ENCODE measurements around the gene IL31.

The IL31 gene

DNA sequence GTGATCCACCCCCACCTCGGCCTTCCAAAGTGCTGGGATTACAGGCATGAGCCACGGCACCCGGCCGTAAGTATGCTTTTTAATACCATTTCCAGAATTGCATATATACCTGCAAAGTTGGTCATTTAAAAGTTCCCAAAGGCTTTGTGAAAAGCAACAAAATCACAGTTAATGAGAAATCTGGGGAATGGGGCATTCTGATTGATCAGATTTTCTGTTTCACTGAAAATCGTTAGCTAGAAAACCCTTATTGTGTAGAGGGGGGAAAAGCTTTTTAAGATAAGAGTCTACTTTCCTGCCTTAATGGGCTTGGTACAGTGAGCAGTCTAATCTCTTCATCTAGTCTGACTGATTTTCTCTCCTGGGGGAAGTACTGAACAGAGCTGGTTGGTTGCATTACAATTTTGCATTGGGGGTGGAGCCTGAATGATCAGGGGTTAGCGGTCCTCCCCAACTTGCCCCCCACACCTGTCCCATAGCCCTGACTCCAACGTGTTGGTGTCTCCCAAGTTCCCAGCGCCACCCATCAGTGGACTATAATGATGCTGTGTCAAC, 23.8 kb downstream of the IL31 start:
- DNase-seq: no peak

DNA sequence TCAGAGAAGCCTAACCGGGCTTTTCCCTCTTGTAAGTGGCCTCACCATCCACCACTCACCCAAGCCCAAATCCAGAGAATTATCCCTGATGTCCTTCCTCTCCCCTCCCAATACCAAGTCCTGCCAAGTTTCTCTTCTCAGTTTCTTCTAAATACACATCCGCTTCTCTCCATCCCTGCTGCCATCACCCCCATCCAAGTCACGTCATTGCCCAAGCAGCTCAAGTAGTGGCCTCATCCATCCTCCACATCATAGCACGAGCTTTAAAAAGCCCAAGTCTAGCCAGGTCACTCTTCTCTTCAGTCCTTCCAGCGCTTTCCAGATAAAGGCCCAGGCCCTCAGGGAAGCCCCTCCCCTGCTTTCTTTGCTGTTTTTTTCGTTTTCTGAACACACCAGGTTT, 25.4 kb downstream of the IL31 start:
- no peak for DNase-seq

DNA sequence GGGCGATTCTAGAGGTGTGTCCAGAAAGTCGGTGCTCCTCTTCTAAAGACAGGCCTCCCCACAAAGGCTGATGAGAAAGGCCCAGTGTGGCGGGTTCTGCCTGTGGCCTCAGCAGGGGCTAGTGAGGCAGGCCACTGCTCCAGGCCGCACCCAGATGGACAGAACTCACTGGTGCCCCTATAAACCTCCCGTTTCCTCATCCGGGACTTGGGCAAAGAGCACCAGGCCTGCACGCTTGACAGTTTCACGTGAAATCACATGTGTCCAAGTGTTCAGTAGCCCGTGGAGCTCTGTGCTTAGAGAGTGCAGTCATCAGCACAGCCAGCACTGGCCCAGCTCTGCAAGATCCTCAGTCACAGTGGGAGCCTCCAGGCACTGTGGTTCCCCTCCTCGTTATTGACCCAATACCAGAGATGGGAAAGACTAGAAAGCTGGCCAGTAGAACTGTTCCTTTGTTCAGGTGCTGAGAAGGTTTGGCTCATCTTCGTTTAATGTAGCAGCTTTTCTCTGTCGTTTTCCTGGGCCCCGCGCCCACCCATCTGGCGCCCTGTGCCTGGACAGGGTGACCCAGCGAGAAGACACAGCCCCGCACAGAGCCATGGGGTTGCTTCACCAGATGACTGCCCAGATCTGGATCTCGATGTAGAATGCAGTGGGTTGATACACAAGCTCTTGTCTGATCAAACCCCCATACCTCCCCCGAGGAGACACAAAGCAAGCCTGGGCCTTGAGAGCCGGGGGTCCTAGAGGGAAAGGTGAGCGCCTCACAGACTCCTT, 26.3 kb downstream of the IL31 start:
- no peak for DNase-seq

DNA sequence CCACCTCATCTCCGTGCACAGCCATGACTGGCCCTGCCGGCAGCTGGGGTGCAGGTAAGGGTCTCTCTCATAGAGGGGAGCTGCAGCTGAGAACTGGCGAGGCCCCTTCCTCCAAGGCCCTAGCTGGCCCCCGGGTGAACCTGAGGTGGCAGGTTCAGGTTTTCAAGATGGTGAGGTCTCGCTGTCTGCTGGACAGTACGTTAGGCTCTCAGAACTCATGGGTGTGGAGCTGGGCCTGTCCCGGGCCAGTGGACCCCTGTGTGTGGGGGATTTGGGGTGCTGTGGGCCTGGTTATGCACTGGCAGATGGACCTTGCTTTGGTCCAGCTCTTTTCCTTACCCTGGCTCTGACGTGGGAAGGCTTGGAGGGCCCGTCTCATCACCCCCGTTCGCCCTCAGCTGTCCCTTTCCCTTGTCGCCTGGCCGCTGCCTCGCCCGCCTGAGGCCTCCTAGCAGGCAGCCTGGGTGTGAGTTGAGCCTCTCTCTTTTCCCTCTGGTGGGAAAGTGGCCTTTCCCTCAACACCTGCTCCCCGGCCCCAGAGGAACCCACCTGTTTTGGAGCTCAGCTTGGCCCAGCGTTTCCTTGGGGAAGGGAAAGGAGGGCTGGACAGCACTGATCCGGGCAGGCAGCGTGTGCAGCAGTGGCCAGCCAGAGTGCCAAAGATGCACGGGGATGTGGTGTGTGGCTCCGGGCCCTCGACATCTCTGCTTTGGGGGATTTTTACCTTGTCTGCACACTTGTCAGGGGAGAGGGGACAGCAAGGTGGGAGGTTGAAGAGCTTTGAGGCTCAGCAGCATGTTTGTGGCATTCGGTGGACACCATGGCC, 28.3 kb downstream of the IL31 start:
- no peak for DNase-seq

DNA sequence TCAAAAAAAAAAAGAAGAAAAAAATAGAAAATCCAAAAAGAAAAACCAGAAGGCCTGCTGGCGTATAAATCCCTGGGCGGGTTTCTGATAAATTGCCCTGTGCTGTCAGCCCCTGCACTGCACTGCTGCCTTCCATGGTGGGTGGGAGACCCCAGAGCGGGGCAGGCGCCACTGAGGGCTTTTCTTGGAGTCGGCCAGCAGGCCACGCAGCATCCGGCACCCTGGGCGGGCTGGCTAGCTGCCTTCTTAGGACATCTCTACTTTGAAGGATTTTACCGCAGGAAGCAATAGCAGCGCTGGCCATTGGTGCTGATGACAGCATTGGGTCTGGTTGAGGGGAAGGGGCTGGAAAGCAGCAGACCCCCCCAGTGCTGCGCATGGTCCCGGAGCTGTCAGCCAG, 29.1 kb downstream of the IL31 start:
- DNase-seq: no peak

DNA sequence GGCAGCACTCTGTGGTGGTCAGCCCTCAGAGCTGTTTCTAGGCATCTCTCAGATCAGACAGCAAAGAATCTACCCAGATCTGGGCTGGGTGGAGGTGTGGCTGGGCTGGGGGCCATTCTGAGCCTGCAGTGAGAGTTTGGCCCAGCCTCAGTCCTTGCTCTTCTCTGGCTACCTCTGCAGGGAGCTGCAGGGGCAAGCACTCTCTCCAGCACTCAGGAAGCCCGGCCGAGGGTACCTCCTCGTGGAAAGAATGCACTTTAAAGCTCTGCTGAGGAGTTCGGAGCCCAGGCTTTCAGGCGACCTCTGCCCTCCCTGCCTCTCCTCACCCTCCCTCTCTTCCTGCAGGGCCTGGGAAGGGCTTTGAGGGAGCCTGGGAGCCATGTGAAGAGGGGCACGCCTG, 31.2 kb downstream of the IL31 start:
- DNase-seq: no peak

DNA sequence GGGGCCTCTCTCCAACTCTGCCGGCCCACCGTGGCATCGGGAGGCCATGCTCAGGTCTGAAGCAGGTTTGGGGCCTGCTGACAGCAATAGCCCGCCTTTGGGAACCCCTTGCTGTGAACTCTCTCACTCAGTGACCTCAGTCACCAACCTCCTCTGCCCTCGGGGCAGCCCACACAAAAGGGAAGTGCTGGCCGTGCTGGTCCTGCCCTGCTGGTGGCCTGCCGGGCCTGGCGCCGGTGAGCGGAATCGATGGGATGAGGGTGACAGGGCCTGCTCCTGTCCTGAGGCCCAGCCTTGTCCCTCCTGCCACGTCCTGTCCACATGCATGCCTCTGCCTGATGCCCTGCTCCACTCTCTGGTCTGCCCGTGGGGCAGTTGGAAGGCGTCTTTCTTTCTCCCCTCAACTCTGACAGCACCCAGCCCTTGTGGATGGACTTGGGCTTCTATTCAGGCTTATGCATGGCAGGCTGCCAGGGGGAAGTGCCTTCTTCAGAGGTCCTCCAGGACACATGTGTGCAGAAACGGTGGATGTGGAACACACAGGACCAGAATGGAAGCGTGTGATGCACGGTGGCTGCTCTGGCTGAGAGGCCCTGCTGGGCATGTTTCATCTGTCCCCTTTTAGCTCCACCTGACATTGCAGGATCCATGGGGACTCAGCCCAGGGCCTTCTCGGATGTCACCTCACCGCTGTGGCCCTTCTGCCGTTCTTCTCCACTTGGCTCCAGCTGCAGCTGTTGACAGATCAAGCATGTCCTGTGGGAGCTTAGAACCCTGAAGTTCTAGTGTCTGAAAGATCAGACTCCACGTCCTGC, 31.9 kb downstream of the IL31 start:
- DNase-seq: no peak

DNA sequence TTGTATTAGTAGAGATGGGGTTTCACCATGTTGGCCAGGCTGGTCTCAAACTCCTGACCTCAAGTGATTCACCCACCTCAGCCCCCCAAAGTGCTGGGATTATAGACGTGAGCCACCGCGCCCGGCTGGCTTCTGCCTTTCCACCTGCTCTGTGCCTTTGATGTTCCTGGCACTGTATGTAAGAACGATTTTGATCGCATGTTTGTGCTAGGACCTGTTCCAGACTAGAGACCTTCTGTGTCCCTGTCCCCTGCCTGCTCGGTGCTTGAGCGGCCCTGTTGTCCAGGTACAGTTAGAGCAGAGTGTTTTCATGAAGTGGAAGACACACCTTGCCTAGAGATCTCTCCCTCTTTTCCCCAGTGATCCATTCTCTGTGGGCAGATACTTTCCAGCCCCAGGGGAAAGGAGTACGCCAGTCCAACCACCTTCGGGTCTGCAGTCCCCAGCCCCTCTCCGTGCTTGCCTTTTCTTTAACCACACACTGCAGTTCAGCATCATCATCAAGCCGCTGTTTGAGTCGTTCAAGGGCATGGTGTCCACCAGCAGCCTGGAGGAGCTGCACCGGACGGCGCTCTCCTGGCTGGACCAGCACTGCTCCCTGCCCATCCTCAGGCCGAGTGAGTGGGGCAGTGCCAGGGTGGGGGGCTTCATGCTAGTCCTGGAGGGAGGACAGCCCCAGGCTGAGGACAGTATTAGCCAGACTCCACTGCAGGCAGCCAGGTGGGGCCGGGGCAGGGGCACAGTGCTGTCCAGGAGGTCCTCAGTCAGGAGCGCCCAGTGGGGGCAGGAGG, 33.4 kb downstream of the IL31 start:
- DNase-seq: no peak

DNA sequence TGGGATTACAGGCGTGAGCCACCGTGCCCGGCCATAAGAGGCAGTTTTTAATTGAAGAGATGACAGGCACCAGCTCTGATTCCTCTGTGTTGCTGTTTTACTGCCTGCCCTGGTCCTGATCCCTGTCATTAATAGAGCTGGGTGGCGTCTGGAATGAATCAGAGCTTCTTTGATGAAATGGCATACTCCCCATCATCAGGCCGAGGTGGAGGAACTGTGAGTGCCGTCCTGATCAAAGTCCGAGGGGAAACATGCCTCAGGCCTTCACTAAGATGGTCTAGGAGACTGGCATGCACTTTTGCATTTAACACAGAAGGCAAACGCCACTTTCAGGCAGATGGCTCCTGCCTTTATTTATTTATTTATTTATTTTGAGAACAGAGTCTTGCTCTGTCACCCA, 34.1 kb downstream of the IL31 start:
- DNase-seq: no peak

DNA sequence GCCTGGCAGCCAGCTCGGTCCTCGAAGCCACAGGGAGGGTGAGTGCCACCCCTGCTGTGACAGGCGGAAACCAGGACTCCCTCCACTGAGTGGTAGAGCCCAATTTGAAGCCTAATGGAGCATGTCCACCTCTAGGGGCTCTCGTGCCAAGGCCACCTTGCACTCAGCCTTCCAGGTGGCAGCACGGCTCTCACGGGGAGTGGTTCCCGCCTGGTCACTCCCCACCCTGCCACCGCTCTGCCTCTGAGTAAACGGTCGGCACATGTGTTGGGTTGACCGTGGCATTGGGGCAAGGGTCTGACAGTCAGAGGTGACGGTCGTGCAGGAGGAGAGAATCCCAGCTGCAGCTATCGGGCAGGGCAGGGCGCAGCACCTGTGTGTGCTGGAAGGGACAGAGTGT, 34.8 kb downstream of the IL31 start:
- DNase-seq: no peak

DNA sequence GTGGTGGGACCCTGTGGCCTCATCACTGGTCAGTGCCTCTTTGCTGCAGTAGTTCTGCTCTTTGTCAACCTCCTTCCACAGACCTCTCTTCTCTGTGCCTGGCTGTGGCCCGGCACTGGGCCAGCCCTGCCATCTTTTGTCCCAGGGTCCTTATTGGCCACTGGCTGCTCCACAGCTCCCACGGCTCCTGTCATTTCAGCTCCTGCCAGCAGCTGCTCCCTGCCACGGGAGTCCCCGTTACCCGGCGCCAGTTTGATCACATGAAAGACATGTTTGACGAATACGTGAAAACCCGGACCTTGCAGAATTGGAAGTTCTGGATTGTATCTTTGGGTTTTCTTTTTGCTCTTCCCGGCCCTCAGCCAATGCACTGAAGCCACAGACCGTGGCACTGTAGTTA, 35.4 kb downstream of the IL31 start:
- no peak for DNase-seq

DNA sequence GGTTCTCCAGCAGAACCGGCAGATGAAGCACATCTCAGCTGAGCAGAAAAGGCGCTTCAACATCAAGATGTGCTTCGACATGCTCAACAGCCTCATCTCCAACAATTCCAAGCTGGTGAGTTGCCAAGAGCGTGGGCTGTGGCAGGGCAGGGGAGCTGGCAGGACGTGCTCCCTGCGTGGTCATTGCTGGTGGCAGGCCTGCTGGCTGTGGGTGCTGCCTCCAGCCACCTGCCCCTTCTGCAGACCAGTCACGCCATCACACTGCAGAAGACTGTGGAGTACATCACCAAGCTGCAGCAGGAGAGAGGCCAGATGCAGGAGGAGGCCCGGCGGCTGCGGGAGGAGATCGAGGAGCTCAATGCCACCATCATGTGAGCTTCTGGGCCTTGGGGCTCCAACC, 35.8 kb downstream of the IL31 start:
- DNase-seq: no peak

DNA sequence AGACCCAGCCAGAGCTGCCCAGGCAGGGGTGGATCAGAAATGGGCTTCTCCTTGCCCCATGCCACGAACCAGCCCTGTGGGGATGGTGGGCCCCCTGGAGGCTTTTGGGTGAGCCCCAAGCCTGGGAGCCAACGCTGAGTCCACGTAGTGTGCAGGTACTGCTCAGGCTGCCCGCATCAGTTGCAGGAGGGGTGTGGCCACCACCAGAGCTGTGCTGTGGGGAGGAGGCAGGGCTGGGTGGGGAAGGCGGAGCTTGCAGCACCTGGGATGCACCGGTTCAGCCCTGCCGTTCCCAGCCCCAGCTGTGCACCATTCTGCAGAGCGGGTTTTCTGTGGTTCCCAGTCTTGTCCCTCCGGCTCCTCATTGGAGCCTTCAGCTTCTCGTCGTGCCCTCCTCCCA, 36.3 kb downstream of the IL31 start:
- no peak for DNase-seq

DNA sequence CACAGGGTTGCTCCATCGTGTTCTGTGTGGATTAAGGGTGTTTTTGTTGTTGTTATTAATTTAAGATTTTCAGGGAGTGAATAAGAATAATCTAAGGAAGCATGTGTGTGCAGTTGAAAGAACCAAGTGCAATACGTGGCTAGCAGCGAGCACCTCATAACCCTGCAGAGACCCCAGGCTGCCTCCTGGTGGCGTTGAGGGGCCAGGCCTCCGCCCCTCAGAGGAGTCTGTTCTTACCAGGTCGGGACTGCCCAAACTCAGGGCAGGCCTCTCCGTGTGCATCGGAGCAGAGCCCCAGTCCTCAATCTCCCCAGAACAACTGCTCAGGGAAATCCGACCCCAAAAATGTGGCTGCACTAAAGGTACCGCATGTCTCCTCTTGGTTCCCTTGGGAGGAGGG, 36.8 kb downstream of the IL31 start:
- no peak for DNase-seq

DNA sequence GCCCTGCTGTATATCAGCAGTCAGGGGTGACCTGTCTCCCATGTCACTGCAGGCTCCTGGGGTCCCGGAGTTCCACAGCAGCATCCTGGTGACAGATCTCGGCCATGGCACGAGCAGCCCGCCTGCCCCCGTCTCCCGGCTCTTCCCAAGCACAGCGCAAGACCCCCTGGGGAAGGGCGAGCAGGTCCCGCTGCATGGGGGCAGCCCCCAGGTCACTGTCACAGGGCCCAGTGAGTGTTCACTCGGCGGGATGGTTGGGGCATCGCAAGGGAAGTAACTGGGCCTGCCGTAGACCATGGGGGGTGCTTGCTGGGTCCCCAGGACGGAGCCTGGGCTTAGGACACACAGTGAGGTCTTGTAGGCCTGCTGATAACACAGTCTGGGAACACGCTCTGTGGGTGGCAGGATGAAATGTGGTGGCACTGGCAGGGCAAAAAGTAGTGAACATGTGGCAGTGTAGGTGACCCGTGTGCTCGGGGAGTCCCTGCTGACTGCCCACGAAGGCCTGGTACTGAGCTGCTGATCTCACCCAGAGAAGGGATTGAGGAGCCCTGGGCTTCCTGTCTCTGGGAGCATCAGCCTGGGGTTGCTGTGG, 38.5 kb downstream of the IL31 start:
- no peak for DNase-seq

DNA sequence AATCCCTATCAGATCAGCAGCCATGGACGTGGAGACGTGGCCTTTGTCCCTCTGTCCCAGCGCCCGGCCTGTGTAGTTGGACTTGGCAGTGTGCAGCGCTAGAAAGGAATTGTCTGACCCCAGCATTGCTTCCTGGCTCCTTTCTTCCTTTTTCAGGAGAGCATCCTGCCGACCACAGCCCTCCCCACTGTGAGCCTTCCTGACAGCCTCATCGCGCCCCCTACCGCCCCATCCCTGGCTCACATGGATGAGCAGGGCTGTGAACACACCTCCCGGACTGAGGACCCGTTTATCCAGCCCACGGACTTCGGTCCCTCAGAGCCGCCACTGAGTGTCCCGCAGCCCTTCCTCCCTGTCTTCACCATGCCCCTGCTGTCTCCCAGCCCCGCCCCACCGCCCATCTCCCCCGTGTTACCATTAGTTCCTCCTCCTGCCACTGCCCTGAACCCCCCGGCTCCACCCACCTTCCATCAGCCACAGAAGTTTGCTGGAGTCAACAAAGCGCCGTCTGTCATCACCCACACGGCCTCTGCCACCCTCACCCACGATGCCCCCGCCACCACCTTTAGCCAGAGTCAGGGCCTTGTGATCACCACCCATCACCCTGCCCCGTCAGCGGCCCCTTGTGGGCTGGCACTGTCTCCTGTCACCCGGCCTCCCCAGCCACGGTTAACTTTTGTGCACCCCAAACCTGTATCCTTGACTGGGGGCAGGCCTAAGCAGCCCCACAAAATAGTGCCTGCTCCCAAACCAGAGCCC, 40.6 kb downstream of the IL31 start:
- no peak for DNase-seq

DNA sequence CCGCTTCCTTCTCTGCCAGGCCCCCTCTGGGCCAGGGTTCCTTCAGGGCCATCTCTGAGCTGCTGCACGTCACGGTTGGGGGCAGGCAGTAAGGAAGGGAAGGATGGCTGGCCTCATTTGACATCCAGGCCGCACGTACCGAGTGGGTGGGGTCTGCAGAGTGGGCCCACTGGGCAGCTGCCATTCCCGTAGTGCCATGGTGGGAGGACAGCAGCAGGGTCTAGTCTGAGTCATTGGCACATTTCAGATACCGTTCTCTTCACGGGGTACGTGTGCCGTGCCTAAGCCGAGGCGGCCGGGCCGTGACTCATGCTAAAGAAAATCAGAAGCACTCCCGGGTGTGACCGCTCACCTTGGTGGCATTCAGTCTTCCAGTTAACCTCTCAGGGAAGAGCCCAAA, 43.9 kb downstream of the IL31 start:
- no peak for DNase-seq

DNA sequence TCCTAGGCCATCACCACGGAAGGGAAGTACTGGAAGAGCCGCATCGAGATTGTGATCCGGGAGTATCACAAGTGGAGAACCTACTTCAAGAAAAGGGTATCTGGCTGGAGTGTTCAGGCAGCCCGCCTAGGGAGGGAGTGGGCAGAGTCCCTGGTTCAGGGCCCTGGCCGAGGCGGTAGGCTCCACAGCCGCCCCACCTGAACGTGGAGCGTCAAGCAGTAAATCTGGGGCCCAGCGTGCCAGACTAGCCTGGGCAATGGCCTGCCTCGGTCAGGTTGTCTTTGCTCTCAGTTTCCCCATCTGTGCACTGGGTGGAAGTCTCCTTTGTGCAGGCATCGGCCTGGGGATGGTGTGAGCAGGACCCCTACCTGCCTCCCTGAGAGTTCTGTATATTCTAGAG, 44.9 kb downstream of the IL31 start:
- no peak for DNase-seq

DNA sequence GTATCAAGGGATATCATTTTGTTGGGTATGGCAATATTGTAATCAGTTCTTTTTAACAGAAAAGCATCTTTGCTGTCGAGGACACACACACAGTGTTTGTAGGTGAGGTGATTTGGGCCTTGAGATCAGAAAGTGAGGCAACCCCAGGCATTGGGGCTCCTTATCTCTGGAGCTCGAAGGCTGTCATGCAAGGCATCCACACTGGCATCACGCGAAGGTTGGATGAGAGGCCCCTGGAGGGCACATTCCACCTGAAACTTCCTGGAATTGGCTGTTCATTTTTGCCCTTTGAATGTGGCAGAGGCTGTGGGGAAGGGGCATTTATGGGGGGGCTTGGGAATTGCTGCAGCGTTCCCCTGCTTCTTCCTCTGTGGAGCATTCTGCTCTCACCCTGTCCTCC, 45.5 kb downstream of the IL31 start:
- no peak for DNase-seq

DNA sequence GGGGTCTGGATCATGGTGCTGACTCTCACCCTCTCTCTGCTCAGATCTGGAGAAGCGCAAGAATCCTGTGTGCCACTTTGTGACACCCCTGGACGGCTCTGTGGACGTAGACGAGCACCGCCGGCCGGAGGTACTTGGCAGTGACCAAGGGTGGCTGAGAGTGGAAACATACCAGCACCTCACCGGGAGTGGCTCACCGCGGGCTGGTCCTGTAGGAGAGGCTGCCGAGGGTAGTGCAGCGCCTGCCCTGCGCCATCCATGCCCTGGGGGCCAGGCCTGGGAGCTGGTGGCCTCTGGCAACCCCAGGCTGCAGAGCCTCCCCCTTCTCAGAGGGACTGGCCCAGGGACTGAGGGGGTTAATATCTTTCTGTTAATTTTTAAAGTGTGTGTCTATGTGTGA, 46.2 kb downstream of the IL31 start:
- DNase-seq: no peak
